Progenitor cell of endocrine pancreas (in vitro differentiated cells): ENCODE results near the gene DES. TPM values are rescaled to one million over a fixed set of nuclear protein-coding genes. Genes with fewer than 3 reads are reported as not detected.

Experiments
- DNase-seq: peaks from one replicate; pipeline ENCODE4 v3.0.0; 2021; ENCODE audit warnings: low spot score; ENCODE audit not compliant: unreplicated experiment
- H3K27ac Mint-ChIP-seq: 2 replicates; pipeline ENCODE4 v1.8.0; 2021; ENCODE audit warnings: mild to moderate bottlenecking, moderate library complexity, mixed read lengths
- H3K27me3 Mint-ChIP-seq: 2 replicates; pipeline ENCODE4 v1.8.0; 2021; ENCODE audit warnings: mixed read lengths
- H3K36me3 Mint-ChIP-seq: 2 replicates; pipeline ENCODE4 v1.8.0; 2022; ENCODE audit warnings: mixed read lengths; ENCODE audit not compliant: insufficient read depth
- H3K4me1 Mint-ChIP-seq: 2 replicates; pipeline ENCODE4 v1.8.0; 2021; ENCODE audit warnings: low read depth, mixed read lengths
- H3K4me3 Mint-ChIP-seq: 2 replicates; pipeline ENCODE4 v1.8.0; 2021; ENCODE audit warnings: low read depth, mild to moderate bottlenecking, moderate library complexity, mixed read lengths
- H3K9me3 Mint-ChIP-seq: 2 replicates; pipeline ENCODE4 v1.8.0; 2021; ENCODE audit warnings: low read depth, mixed read lengths
- total RNA-seq: library from RNA; stranded (reverse); gene quantifications from 2 replicates; pipeline ENCODE4 v1.2.1, GENCODE V29; 2021
- TF ChIP-seq, protein P1 (sequence below): fragments of 200-600 bp; sonication (generic); IDR thresholded peaks from one replicate; pipeline ENCODE4 v1.5.0; 2021; ENCODE audit warnings: antibody characterized with exemption, mild to moderate bottlenecking; ENCODE audit not compliant: unreplicated experiment

Gene DES
- total RNA-seq, 1 donor from 2014 or later = not detected

- Mint-ChIP-seq H3K4me3 (no peak overlapping the region), H3K4me1 (no peaks in the 10 kb centered on the region), H3K36me3 (no peaks in the 10 kb centered on the region), H3K9me3 (no peaks in the 10 kb centered on the region), H3K27ac (no peak overlapping the region), H3K27me3 (peaks cover 53% of the 10 kb centered on the region)
- TF ChIP-seq, protein P1, sequence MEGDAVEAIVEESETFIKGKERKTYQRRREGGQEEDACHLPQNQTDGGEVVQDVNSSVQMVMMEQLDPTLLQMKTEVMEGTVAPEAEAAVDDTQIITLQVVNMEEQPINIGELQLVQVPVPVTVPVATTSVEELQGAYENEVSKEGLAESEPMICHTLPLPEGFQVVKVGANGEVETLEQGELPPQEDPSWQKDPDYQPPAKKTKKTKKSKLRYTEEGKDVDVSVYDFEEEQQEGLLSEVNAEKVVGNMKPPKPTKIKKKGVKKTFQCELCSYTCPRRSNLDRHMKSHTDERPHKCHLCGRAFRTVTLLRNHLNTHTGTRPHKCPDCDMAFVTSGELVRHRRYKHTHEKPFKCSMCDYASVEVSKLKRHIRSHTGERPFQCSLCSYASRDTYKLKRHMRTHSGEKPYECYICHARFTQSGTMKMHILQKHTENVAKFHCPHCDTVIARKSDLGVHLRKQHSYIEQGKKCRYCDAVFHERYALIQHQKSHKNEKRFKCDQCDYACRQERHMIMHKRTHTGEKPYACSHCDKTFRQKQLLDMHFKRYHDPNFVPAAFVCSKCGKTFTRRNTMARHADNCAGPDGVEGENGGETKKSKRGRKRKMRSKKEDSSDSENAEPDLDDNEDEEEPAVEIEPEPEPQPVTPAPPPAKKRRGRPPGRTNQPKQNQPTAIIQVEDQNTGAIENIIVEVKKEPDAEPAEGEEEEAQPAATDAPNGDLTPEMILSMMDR = no peak
- DNase-seq = no peak
Observed at GRCh38 chr2:219416938-219417337, 1.2 kb upstream of the DES start.

- peaks cover 56% of the 10 kb centered on the region for H3K27me3 Mint-ChIP-seq
- no peak overlapping the region for H3K4me3 Mint-ChIP-seq
- TF ChIP-seq, protein P1 = no peak
Observed at GRCh38 chr2:219417374-219417773, 803 bp upstream of the DES start.

DNA sequence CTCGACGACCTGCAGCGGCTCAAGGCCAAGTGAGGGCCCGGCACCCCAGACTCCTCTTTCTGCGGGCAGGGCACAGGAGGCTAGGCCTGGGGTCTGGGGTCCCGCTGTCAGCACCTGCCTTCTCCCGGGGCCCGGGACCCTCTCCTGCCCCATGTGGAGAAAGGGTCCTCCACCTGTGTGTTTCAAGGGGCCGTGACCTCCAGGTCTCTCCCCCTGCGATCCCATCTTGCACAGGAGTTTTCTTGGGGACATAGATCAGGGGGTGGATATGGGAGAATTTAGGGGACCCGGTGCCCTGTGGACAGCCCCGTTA, 791 bp downstream of the DES start:
- Mint-ChIP-seq H3K4me3 (no peak overlapping the region), H3K27me3 (peaks cover 57% of the 10 kb centered on the region), H3K4me1 (no peaks in the 10 kb centered on the region), H3K27ac (no peak overlapping the region), H3K9me3 (no peaks in the 10 kb centered on the region), H3K36me3 (no peaks in the 10 kb centered on the region)
- TF ChIP-seq, protein P1 = no peak
- DNase-seq = no peak

More at GRCh38 chr2:219417374-219417773, 803 bp upstream of the DES start:
- Mint-ChIP-seq H3K36me3 (no peaks in the 10 kb centered on the region), H3K9me3 (no peaks in the 10 kb centered on the region), H3K4me1 (no peaks in the 10 kb centered on the region), H3K27ac (no peak overlapping the region)
- no peak for DNase-seq

DNA sequence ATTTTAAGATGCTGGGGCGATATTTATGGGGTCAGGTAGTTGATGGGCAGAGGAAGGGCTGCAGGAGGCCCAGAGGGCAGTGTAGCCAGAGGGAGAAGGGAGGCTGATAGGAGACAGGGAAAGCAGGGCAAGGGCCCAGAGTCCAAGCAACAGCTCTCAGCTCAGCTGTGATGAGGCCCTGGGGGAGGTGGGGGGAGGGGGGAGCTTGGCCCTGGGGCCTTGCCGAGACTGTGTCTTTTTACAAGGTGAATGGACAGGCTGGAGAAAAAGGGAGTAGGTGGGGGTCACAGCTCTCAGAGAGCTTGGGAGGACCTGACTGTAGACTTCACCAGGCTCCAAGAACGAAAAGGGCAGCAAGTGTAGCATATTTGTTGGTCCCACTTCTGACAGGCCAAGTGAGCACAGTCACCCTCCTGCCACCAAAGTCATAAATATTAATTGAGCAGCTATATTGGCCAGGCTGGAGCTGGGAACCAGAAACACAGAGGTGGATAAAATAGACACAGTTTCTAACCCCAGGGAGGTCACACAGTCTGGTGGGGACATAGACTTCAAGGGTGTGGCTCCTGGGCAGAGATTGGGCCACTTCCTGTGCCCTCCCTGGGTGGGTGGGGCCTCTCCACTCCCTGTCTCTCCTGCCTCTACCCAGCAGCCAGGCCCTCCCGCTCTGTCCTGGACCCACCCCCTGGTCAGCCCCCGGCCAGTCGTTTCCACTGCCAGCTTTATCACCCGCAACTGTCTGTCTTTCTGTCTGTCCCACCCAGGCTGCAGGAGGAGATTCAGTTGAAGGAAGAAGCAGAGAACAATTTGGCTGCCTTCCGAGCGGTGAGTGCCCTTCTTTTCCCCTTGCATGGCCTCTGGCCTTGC, 1.4 kb downstream of the DES start:
- DNase-seq = no peak
- no peaks in the 10 kb centered on the region for H3K36me3 Mint-ChIP-seq
- TF ChIP-seq, protein P1 = no peak
- H3K27ac Mint-ChIP-seq = no peak overlapping the region
- H3K27me3 Mint-ChIP-seq = peaks cover 62% of the 10 kb centered on the region
- H3K4me3 Mint-ChIP-seq = no peak overlapping the region
- H3K4me1 Mint-ChIP-seq = no peaks in the 10 kb centered on the region
- H3K9me3 Mint-ChIP-seq = no peaks in the 10 kb centered on the region

- Mint-ChIP-seq H3K27me3 (peaks cover 55% of the 10 kb centered on the region), H3K9me3 (no peaks in the 10 kb centered on the region), H3K4me3 (no peak overlapping the region), H3K4me1 (no peaks in the 10 kb centered on the region), H3K36me3 (no peaks in the 10 kb centered on the region), H3K27ac (no peak overlapping the region)
- no peak for DNase-seq
- TF ChIP-seq, protein P1 = no peak
Observed at GRCh38 chr2:219420687-219421086, 2.5 kb downstream of the DES start.
